ENCODE data around the gene MAGEH1.
"Not testable (repeated sequence)": the region's sequence is repeated elsewhere in the genome, so short reads cannot be mapped to it uniquely, and the experiment has no call there.

MAGEH1 gene

GRCh38 chrX:55479956-55480355, 28.0 kb downstream of the MAGEH1 start:
- H3K36me3 ChIP-seq (ENCODE audit: control insufficient read depth, insufficient read depth, low read length); H3K4me3 ChIP-seq (ENCODE audit: low read length); H3K4me1 ChIP-seq (ENCODE audit: control insufficient read depth, insufficient read depth, low read length); H3K27me3 ChIP-seq (ENCODE audit: control insufficient read depth, insufficient read depth, low read length); H3K9ac ChIP-seq (ENCODE audit: low read length); H3K27ac ChIP-seq (ENCODE audit: low read depth, low read length): not testable (repeated sequence)

GRCh38 chrX:55480390-55481062, 28.6 kb downstream of the MAGEH1 start:
- Histone ChIP-seq H3K36me3 (ENCODE audit: control insufficient read depth, insufficient read depth, low read length) (no peaks in the 10 kb centered on the region), H3K9ac (ENCODE audit: low read length) (no peak overlapping the region), H3K4me1 (ENCODE audit: control insufficient read depth, insufficient read depth, low read length) (no peaks in the 10 kb centered on the region), H3K27me3 (ENCODE audit: control insufficient read depth, insufficient read depth, low read length) (no peaks in the 10 kb centered on the region), H3K27ac (ENCODE audit: low read depth, low read length) (no peak overlapping the region), H3K4me3 (ENCODE audit: low read length) (no peak overlapping the region)

DNA sequence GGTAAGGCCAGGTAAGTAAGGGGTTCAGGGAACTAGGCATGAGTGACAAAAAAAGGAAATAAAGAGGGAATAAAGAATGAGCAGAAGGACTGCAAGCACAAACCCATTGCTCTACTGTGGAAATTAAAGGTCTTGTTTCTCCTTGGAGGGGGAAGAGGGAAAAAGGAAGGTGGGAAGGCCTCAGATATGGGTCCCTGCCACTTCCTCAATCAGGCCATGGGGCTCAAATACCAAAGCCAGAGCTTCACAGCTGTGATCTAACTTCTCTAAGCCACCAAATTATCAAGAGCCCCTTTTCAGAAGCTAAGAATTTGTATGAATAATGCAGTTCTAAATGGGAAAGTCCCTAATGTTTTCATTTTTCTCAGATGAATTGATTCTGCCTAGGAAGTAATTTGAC, 33.0 kb downstream of the MAGEH1 start:
- Histone ChIP-seq H3K4me3 (ENCODE audit: low read length) (no peak overlapping the region), H3K9ac (ENCODE audit: low read length) (no peak overlapping the region), H3K27me3 (ENCODE audit: control insufficient read depth, insufficient read depth, low read length) (no peaks in the 10 kb centered on the region)

GRCh38 chrX:55486736-55487135, 34.8 kb downstream of the MAGEH1 start:
- H3K4me3 ChIP-seq (ENCODE audit: low read length) = no peak overlapping the region
- no peaks in the 10 kb centered on the region for H3K27me3 ChIP-seq (ENCODE audit: control insufficient read depth, insufficient read depth, low read length)
- H3K9ac ChIP-seq (ENCODE audit: low read length) = no peak overlapping the region
- H3K27ac ChIP-seq (ENCODE audit: low read depth, low read length) = no peak overlapping the region
- H3K36me3 ChIP-seq (ENCODE audit: control insufficient read depth, insufficient read depth, low read length) = no peaks in the 10 kb centered on the region
- peaks cover 5% of the 10 kb centered on the region for H3K4me1 ChIP-seq (ENCODE audit: control insufficient read depth, insufficient read depth, low read length)

More for the DNA sequence above, 33.0 kb downstream of the MAGEH1 start:
- Histone ChIP-seq H3K4me1 (ENCODE audit: control insufficient read depth, insufficient read depth, low read length) (no peaks in the 10 kb centered on the region), H3K36me3 (ENCODE audit: control insufficient read depth, insufficient read depth, low read length) (no peaks in the 10 kb centered on the region), H3K27ac (ENCODE audit: low read depth, low read length) (no peak overlapping the region)

GRCh38 chrX:55487143-55487542, 35.2 kb downstream of the MAGEH1 start:
- H3K9ac ChIP-seq (ENCODE audit: low read length) = no peak overlapping the region
- H3K4me3 ChIP-seq (ENCODE audit: low read length) = no peak overlapping the region
- H3K27me3 ChIP-seq (ENCODE audit: control insufficient read depth, insufficient read depth, low read length) = no peaks in the 10 kb centered on the region
- peaks cover 5% of the 10 kb centered on the region for H3K4me1 ChIP-seq (ENCODE audit: control insufficient read depth, insufficient read depth, low read length)
- H3K36me3 ChIP-seq (ENCODE audit: control insufficient read depth, insufficient read depth, low read length) = no peaks in the 10 kb centered on the region
- no peak overlapping the region for H3K27ac ChIP-seq (ENCODE audit: low read depth, low read length)

DNA sequence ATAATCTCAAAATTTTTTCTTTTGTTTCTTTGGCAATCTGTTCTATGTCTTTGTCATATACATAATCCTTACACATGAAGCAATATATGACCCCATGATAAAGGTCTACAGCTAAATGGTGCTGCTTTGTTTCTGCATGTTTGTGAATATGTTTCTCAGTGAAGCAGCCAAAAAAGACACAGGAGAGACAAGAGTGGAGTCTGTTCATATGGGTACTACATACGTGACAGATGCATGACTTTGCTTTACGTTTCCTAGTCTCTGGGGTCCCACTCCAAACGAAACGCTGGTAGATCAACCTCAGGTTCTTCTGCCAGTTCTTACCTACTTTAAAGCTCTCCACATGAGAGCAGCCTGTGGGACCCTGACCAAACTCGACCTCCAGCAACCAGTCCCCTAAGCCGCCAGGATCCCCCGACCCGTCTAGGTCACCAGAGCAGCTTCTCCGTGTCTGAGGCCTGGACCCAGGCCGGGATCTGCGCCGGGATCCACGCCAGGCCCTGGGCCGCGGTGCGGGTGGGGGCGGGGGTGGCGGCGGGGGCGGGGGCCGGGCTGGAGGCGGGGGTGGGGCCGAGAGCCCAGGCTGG, 36.2 kb downstream of the MAGEH1 start:
- Histone ChIP-seq H3K4me1 (ENCODE audit: control insufficient read depth, insufficient read depth, low read length) (peaks cover 5% of the 10 kb centered on the region), H3K36me3 (ENCODE audit: control insufficient read depth, insufficient read depth, low read length) (no peaks in the 10 kb centered on the region), H3K27ac (ENCODE audit: low read depth, low read length) (peak overlapping the region; percentile 84), H3K9ac (ENCODE audit: low read length) (no peak overlapping the region), H3K27me3 (ENCODE audit: control insufficient read depth, insufficient read depth, low read length) (no peaks in the 10 kb centered on the region), H3K4me3 (ENCODE audit: low read length) (no peak overlapping the region)

DNA sequence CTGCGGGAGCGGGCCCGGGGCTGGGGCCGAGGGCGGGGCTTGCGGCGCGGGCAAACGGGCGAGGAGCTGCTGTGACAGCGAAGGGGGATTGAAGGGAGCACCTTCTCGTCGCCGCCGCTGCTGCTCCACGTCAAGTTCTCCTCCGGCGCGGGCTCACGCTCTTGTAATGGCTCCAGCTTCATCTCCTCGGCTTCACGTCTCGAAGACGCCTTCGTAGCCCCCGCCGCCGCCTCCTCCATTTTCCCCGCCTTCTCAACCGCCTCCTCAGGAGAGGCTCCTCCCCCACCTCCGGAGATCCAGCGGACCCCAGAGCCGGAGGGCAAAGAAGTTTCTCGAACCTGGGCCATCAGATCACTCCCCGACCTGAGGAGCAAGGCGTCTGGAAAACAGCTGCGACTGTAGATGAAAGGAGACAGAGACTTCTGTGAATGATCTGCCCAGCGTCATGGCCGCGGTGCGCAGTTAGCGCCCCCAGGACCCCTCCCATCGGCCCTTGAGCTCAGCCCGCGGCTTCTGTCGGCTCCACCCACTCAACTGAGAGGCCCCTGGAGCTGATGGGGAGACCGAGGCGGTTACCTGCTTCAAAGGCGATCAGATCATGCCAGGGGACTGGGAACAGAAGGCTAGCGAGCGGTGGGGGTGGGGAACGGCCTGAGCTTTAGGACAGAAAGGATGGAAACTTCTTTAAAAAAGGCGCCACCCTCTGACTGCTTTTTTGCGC, 36.8 kb downstream of the MAGEH1 start:
- Histone ChIP-seq H3K4me3 (ENCODE audit: low read length) (peak overlapping the region; percentile 85), H3K27ac (ENCODE audit: low read depth, low read length) (peak overlapping the region; percentile 84)

DNA sequence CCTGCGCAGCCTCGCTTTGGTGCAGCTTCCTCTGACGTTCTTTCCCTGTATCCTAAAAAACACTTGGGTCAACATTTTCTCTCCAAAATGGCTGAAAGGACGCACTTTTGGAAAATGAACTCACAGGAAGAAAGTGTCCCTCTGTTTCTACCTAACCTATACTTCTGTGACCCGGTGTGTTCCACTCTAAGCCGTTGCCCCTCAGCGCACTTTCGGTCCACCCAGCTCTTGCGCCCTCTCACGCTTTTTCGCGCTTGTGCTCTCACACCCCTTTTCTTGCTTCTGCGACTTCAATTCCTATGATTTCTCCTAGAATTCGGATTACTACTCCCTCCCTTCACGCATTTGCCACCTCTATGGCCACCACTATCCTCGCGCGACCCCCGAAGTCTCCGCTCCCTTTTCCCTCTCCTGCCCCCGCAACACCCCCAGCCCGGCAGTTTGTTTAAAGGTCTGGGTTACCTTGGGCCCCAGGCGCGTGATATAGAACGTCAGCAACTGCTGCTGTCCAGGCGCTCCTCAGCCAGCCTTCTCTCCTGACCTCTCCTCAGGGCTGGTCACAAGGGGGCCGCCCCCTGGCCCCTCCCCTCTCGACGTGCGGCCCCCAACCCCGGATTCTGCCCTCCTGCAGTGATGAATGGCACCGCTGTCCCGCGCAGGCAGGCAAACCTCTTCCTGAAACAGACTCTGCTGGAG, 37.5 kb downstream of the MAGEH1 start, which contains the start of gene USP51:
USP51 (minus strand) TSS at position 535 of the 696 bp plus-strand sequence. CDS start 909 bp downstream, outside the sequence.
- Histone ChIP-seq H3K36me3 (ENCODE audit: control insufficient read depth, insufficient read depth, low read length) (no peaks in the 10 kb centered on the region), H3K27ac (ENCODE audit: low read depth, low read length) (peak within 1 kb of the TSS; percentile 84)

More for the DNA sequence above, 36.8 kb downstream of the MAGEH1 start:
- peaks cover 5% of the 10 kb centered on the region for H3K4me1 ChIP-seq (ENCODE audit: control insufficient read depth, insufficient read depth, low read length)
- no peaks in the 10 kb centered on the region for H3K27me3 ChIP-seq (ENCODE audit: control insufficient read depth, insufficient read depth, low read length)
- H3K9ac ChIP-seq (ENCODE audit: low read length) = peak overlapping the region; percentile 42
- H3K36me3 ChIP-seq (ENCODE audit: control insufficient read depth, insufficient read depth, low read length) = no peaks in the 10 kb centered on the region

GRCh38 chrX:55490121-55490520, 38.2 kb downstream of the MAGEH1 start:
- Histone ChIP-seq H3K4me1 (ENCODE audit: control insufficient read depth, insufficient read depth, low read length) (peaks cover 5% of the 10 kb centered on the region), H3K27me3 (ENCODE audit: control insufficient read depth, insufficient read depth, low read length) (no peaks in the 10 kb centered on the region), H3K4me3 (ENCODE audit: low read length) (peak overlapping the region; percentile 85), H3K27ac (ENCODE audit: low read depth, low read length) (peak overlapping the region; percentile 84), H3K9ac (ENCODE audit: low read length) (no peak overlapping the region), H3K36me3 (ENCODE audit: control insufficient read depth, insufficient read depth, low read length) (no peaks in the 10 kb centered on the region)

More for the DNA sequence above, 37.5 kb downstream of the MAGEH1 start, which contains the start of gene USP51:
- H3K4me1 ChIP-seq (ENCODE audit: control insufficient read depth, insufficient read depth, low read length) = peaks cover 5% of the 10 kb centered on the region
- peak within 1 kb of the TSS; percentile 85 for H3K4me3 ChIP-seq (ENCODE audit: low read length)
- H3K27me3 ChIP-seq (ENCODE audit: control insufficient read depth, insufficient read depth, low read length) = no peaks in the 10 kb centered on the region
- H3K9ac ChIP-seq (ENCODE audit: low read length) = peak within 1 kb of the TSS; percentile 67

DNA sequence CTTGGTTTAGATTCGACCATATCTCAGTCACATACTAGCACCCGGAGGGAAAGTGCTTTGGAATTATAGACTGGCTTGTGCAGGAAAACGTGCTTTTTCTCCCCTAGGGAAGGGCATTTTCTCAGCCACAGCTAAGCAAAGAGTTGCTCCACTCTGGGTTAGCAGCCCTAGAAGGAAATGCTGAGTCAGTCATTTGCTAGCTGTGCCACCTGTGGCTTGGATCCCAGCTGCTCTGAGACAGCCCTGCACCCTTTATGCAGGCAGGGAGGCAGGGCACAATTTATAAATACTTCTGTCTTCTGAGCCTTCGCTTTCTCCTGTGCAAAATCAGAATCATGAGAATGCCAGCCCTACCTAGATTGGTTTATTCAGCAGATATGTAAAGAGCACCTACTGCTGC, 39.0 kb downstream of the MAGEH1 start:
- Histone ChIP-seq H3K4me1 (ENCODE audit: control insufficient read depth, insufficient read depth, low read length) (peaks cover 5% of the 10 kb centered on the region), H3K36me3 (ENCODE audit: control insufficient read depth, insufficient read depth, low read length) (no peaks in the 10 kb centered on the region), H3K27ac (ENCODE audit: low read depth, low read length) (no peak overlapping the region), H3K4me3 (ENCODE audit: low read length) (no peak overlapping the region), H3K27me3 (ENCODE audit: control insufficient read depth, insufficient read depth, low read length) (no peaks in the 10 kb centered on the region), H3K9ac (ENCODE audit: low read length) (no peak overlapping the region)
